Stimulated activated CD4-positive, alpha-beta T cell treated with anti-CD3 and anti-CD28 coated beads, TNF-alpha, amount 100 ng/mL, for 48 hours (primary cell): ENCODE results near the gene ALKBH5.

Experiments
- DNase-seq, 3 donors: peaks; one replicate each; pipeline ENCODE4 v3.0.0-alpha.2; 2020; ENCODE audit warnings: low read depth in 3 of 3

ALKBH5 gene

DNA sequence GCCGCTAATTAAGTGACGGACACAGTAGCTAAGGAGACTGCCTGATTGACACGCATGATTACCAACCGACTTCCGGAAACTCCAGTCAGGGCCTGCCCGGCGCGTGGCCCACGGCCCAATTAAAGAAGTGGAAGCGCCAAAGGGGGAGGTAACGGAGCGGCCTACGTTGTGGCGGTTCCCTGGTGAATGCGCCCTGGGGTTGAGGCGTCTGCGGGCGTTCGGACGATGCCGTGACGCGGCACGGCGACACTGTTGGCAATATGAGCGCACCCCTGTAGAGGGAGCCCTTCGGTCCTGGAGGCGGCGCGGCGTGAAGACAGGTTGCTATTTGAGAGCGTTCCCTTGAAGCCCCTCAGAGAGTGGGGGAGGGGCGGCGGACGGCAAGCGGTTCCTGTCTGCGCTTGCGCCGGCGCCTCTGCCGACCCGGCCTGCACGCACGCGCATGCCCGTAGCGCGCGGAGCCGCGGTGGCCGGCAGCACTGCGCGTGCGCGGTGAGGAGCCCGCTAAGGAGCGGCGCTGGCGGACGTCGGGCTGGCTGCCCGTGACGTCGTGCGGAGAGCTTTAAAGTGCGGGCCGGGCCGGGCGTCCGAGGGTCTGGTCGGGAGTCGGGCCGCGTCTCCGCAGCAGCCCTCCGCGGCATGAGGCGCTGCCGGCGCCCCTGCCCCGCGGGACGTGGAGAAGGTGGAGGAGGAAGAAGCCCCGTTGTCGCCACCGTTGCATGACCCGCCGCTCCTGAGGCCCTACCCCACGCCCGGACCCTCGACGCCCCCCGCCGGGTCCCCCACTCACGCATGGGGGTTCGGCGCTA, at the start of gene ALKBH5:
Gene ALKBH5, plus strand, starts transcription at position 495 of the 809 bp plus-strand sequence. CDS start 416 bp downstream, outside the sequence.
- DNase-seq: peak; percentile 96

DNA sequence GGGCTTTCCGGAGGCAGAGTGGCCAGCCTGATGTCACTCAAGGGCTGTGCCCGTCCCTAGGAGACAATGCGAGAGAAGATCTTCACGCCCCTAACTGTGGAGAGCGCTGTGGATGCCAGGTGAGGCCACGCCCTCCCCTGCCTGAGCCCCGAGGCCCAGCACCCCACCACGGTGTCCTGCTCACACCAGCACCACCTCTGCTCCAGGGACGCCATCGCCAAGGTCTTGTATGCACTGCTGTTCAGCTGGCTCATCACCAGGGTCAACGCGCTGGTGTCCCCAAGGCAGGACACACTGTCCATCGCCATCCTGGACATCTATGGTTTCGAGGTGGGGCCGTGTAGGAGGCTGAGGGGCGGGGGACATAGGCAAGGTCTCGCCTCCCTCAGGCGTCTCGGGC, 47.3 kb upstream of the ALKBH5 start:
- no peak for DNase-seq

- DNase-seq: no peak
Measured at GRCh38 chr17:18138065-18138749, 45.4 kb upstream of the ALKBH5 start.

- DNase-seq: no peak
Measured at GRCh38 chr17:18139092-18139491, 44.5 kb upstream of the ALKBH5 start.

DNA sequence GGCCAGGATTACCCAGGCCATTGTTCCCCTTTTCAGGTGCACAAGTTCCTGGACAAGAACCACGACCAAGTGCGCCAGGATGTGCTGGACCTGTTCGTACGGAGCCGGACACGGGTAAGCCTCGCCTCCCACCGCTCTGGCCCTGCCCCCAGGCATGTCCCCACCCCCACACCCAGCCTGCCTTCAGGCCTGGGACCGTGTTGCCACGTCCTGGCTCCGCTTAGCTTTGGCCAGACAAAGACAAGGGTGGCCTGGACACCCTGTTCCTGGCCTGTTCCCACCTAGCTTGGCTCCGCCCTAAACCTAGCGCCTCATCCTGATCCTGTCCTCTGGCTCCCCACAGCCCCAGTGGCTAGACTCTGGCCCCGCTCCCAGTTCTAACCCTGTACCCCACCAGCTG, 44.1 kb upstream of the ALKBH5 start:
- DNase-seq: no peak

- no peak for DNase-seq
Measured at GRCh38 chr17:18139949-18140348, 43.7 kb upstream of the ALKBH5 start.

GRCh38 chr17:18140648-18141047, 43.0 kb upstream of the ALKBH5 start:
- DNase-seq: no peak

DNA sequence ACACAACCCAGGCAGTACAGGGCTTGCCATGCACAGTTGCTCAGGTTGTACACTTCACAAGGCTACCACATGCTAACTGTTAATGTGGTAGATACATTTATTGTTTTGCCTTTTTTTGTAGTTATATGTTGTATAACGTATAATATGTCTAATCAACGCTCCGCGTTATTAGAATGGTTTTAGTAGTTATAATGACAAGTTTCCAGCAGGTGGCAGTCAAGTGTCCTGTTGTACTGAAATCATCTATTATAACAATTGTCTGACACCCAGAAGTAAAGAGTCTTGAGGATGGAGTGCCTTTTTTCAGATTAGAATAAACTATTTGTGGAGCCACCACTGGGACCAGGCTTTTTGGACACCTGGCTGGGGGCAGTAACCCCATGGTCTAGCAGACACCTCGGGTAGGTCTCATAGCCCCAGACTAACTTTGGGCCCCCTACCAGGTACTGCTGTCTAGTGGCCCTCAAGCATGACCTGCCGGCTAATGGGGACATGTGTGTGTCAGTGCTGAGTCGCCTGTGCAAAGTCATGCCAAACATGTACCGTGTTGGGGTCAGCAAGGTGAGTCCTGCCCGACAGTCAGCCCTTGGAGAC, 42.3 kb upstream of the ALKBH5 start:
- peak in 2 of 3 donors; percentile 16 to 44 for DNase-seq

- DNase-seq: no peak
Measured at GRCh38 chr17:18142417-18142816, 41.2 kb upstream of the ALKBH5 start.

DNA sequence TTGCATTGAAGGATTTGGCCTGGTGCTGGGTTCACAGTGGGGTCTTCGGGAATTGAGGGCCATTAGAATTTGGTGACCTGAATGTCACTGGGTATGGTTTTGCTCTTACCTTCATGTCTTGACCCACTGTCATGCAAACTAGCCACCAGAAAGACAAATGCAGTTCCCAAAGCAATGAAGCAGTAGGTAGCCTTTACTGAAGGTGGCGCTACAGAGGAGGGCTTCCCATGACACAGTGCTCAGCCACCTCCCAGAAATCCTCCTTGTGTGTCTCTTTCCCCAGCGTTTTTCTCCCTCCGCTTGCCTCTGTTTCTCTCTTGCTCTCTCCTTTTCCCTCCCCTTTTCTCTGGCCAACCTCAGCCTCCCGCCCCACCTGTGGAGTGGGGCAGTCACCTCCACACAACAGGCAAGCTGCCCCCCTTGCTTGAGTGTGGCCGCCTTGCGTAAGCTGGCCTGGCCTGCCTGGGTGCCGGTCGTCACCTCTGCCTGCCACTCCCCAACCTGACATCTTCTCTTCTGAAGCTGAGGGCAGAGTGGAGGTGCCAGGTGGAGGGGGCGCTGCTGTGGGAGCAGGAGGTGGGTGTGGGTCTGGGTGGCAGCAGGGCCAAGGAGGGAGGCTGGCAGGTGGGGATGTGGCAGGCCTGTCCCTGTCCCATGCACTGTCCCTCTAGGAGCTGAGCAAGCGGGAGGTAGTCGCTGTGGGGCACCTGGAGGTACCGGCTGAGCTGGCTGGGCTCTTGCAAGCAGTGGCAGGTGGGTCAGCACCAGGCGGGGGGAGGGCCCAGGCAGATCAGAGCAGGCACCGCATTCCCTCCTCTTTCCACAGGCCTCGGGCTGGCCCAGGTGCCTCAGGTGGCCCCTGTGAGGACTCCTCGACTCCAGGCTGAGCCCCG, 40.3 kb upstream of the ALKBH5 start:
- no peak for DNase-seq

GRCh38 chr17:18144261-18144660, 39.4 kb upstream of the ALKBH5 start:
- DNase-seq: no peak

DNA sequence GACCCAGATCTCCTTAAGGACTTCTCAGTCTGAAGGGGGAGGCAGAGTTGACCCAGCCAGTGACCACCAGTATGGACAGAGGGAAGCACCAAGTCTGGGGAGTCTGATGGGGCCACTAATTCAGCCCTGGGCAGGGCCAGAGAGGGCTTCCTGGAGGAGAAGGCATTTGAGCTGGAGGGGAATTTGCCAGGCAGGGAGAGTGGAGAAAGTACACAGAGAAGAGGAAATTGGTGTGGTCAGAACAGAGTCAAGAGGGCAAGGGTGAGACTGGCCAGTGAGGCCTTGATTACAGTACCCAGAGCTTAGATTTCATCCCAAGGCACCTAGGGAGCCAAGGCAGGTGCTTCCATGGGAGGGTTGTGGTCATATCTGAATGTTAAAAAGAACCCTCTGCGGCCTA, 38.8 kb upstream of the ALKBH5 start:
- no peak for DNase-seq

DNA sequence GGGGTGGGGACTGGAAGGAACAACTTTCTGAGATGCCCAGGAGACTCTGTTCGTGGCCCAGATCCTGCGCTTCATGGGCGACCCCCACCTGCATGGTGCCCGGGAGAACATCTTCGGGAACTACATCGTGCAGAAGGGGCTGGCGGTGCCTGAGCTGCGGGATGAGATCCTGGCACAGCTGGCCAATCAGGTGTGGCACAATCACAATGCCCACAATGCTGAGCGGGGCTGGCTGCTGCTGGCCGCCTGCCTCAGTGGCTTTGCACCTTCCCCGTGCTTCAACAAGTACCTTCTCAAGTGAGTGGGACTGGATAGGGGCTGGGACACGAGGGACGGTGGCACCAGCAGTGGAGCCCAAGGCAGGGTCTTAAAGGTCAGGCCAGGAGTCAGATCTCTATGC, 37.8 kb upstream of the ALKBH5 start:
- DNase-seq: no peak

GRCh38 chr17:18146259-18146658, 37.4 kb upstream of the ALKBH5 start:
- DNase-seq: no peak

DNA sequence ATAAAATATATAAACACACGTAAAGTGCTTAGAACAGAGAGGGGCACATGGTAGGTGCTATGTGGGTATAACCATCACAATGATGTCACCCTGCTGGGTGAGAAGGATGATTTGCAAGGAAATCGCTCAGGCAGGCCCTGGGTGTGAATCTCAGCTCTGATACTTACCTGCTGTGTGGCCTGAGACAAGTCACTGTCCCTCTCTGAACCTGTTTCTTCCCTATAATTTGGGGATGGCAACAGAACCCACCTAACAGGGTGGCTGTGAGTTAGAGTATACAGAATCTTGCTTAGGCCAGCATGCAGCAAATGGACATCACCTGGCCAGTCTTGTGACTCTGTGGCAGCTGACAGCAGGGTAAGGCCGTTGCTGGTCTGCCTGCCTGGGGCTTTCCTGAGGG, 36.6 kb upstream of the ALKBH5 start:
- DNase-seq: no peak

DNA sequence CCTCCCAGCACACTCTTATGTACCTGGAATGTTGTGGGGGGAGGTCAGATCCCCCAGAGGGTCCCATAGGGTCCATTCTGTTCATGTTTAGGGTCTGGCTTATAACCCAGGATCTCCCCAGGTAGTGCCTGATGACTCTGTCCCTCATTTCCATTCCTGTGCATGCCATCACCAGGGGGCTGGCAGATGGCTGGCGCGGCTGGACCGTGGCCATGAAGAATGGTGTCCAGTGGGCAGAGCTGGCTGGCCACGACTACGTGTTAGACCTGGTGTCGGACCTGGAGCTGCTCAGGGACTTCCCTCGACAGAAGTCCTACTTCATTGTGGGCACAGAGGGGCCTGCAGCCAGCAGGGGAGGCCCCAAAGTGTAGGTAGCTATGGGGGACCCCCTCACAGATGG, 35.0 kb upstream of the ALKBH5 start:
- DNase-seq: no peak

DNA sequence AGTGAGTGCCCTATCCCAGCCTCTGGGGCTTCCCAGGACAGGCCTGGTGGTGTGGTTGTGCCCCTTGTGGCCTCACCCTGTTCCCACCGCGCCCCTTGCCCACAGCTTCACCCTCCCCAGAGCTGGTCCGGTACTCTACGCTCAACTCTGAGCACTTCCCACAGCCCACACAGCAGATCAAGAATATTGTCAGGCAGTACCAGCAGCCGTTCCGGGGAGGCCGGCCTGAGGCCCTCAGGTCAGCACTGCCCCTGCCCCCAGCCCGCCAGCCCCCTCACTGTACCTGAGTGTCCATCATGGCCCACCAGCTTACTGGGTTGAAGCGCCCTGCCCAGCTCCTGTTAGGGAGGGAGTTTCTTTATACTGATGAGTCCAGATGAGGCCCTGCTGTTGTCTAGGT, 32.3 kb upstream of the ALKBH5 start:
- no peak for DNase-seq

DNA sequence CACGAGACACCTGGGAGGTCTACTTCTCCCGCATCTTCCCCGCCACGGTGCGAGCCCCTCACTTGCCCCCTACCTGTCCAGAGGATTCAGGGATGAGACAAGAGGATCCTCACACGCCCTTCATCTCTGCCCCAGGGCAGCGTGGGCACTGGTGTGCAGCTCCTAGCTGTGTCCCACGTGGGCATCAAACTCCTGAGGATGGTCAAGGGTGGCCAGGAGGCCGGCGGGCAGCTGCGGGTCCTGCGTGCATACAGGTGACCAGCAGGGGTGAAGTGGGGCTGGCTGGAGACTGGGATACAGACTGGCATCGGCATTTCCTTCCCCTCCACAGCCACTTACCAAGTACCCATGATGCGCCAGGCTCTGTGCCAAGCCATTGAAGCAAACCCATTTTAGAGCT, 28.4 kb upstream of the ALKBH5 start:
- no peak for DNase-seq

DNA sequence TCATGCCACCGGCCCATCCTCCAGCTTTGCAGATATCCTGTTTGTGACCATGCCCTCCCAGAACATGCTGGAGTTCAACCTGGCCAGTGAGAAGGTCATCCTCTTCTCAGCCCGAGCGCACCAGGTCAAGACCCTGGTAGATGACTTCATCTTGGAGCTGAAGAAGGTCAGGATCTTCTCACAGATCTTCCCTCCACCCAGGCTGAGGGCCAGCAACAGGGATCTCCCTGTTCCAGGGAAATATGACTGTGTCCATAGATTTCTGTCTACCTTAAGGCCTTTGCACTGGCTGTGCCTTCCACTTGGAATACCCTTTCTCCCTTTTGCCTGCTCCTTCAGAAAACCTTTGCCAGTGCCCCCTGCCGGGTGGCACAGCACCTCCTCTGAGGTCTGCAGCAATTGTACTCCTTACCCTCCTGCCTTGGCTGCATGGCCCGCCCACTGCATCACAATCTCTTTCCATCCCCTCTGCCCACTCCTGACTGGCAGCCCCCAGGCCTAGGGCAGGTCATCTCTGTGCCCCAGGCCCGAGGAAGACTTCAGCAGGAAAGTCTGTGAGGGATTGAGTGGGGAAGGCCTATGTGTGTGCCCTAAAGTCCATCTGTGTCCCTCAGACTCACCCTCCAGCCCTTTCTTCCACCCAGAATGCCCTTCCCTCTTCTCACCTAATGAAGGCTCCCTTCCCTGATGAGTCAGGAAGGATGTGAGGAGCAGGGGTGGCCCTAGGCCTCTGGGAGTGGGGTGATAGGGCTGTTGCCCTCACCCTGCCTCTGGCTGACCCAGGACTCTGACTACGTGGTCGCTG, 27.3 kb upstream of the ALKBH5 start:
- DNase-seq: no peak

GRCh38 chr17:18156976-18157280, 26.7 kb upstream of the ALKBH5 start:
- DNase-seq: no peak

- DNase-seq: no peak
Measured at GRCh38 chr17:18157354-18157985, 26.2 kb upstream of the ALKBH5 start.
